Endometrium (tissue), 2 donors: ENCODE measurements around the gene DNAH17.

Source experiments
- FAIRE-seq: peaks from 2 replicates; lab custom pipeline; 2012; peaks lifted over from hg19 to GRCh38; lab: Jason Lieb, UNC
- donor health status: control.
- donor health status: control.

The DNAH17 gene

GRCh38 chr17:78494696-78495330 lies 82.4 kb downstream of the DNAH17 start:
- no peak for FAIRE-seq

- FAIRE-seq, result no peak
Measured at GRCh38 chr17:78493853-78494695, 83.1 kb downstream of the DNAH17 start.

GRCh38 chr17:78493450-78493849 lies 83.7 kb downstream of the DNAH17 start:
- no peak for FAIRE-seq

- no peak for FAIRE-seq
Measured at GRCh38 chr17:78492116-78492799, 84.9 kb downstream of the DNAH17 start.

- no peak for FAIRE-seq
Measured at GRCh38 chr17:78491236-78492115, 85.7 kb downstream of the DNAH17 start.

- no peak for FAIRE-seq
Measured at GRCh38 chr17:78490673-78491072, 86.5 kb downstream of the DNAH17 start.

- no peak for FAIRE-seq
Measured at GRCh38 chr17:78490156-78490555, 87.0 kb downstream of the DNAH17 start.

- no peak for FAIRE-seq
Measured at GRCh38 chr17:78488867-78489634, 88.1 kb downstream of the DNAH17 start.

- FAIRE-seq, result no peak
Measured at GRCh38 chr17:78488156-78488555, 89.0 kb downstream of the DNAH17 start.

- no peak for FAIRE-seq
Measured at GRCh38 chr17:78486946-78487680, 90.1 kb downstream of the DNAH17 start.

- FAIRE-seq, result no peak
Measured at GRCh38 chr17:78486228-78486802, 90.9 kb downstream of the DNAH17 start.

- no peak for FAIRE-seq
Measured at GRCh38 chr17:78485290-78486168, 91.7 kb downstream of the DNAH17 start.

GRCh38 chr17:78484271-78485246 lies 92.6 kb downstream of the DNAH17 start:
- no peak for FAIRE-seq

GRCh38 chr17:78479369-78479768 lies 97.8 kb downstream of the DNAH17 start:
- FAIRE-seq, result no peak

GRCh38 chr17:78478757-78479297 lies 98.4 kb downstream of the DNAH17 start:
- no peak for FAIRE-seq

- FAIRE-seq, result no peak
Measured at GRCh38 chr17:78477913-78478756, 99.1 kb downstream of the DNAH17 start.

- no peak for FAIRE-seq
Measured at GRCh38 chr17:78476973-78477372, 100.2 kb downstream of the DNAH17 start.
